ENCODE measurements around the gene SOD3.

The SOD3 gene

GRCh38 chr4:24801136-24801855 is 5.9 kb downstream of the SOD3 start:
- DNase-seq (ENCODE audit: low read depth in 2 of 2) = no peak

GRCh38 chr4:24802648-24803047 is 7.3 kb downstream of the SOD3 start:
- DNase-seq (ENCODE audit: low read depth in 2 of 2) = no peak

- DNase-seq (ENCODE audit: low read depth in 2 of 2) = no peak
Measured at GRCh38 chr4:24805067-24805466, 9.7 kb downstream of the SOD3 start.

GRCh38 chr4:24805566-24805965 is 10.2 kb downstream of the SOD3 start:
- no peak for DNase-seq (ENCODE audit: low read depth in 2 of 2)

- no peak for DNase-seq (ENCODE audit: low read depth in 2 of 2)
Measured at GRCh38 chr4:24806206-24806990, 11.0 kb downstream of the SOD3 start.

GRCh38 chr4:24807611-24808010 is 12.2 kb downstream of the SOD3 start:
- DNase-seq (ENCODE audit: low read depth in 2 of 2) = no peak

- no peak for DNase-seq (ENCODE audit: low read depth in 2 of 2)
Measured at GRCh38 chr4:24808261-24808660, 12.9 kb downstream of the SOD3 start.

- DNase-seq (ENCODE audit: low read depth in 2 of 2) = no peak
Measured at GRCh38 chr4:24808955-24809354, 13.6 kb downstream of the SOD3 start.

- DNase-seq (ENCODE audit: low read depth in 2 of 2) = no peak
Measured at GRCh38 chr4:24809376-24809775, 14.0 kb downstream of the SOD3 start.

- no peak for DNase-seq (ENCODE audit: low read depth in 2 of 2)
Measured at GRCh38 chr4:24809815-24810405, 14.5 kb downstream of the SOD3 start.

- DNase-seq (ENCODE audit: low read depth in 2 of 2) = no peak
Measured at GRCh38 chr4:24810871-24811631, 15.7 kb downstream of the SOD3 start.

- DNase-seq (ENCODE audit: low read depth in 2 of 2) = no peak
Measured at GRCh38 chr4:24813732-24814131, 18.4 kb downstream of the SOD3 start.

GRCh38 chr4:24816797-24817196 is 21.4 kb downstream of the SOD3 start:
- no peak for DNase-seq (ENCODE audit: low read depth in 2 of 2)

- DNase-seq (ENCODE audit: low read depth in 2 of 2) = no peak
Measured at GRCh38 chr4:24820541-24820940, 25.2 kb downstream of the SOD3 start.

- DNase-seq (ENCODE audit: low read depth in 2 of 2) = no peak
Measured at GRCh38 chr4:24824720-24825119, 29.3 kb downstream of the SOD3 start.

- DNase-seq (ENCODE audit: low read depth in 2 of 2) = no peak
Measured at GRCh38 chr4:24831637-24832036, 36.3 kb downstream of the SOD3 start.

- DNase-seq (ENCODE audit: low read depth in 2 of 2) = no peak
Measured at GRCh38 chr4:24835696-24836095, 40.3 kb downstream of the SOD3 start.

GRCh38 chr4:24836661-24837242 is 41.4 kb downstream of the SOD3 start:
- no peak for DNase-seq (ENCODE audit: low read depth in 2 of 2)

GRCh38 chr4:24837336-24837735 is 42.0 kb downstream of the SOD3 start:
- no peak for DNase-seq (ENCODE audit: low read depth in 2 of 2)

GRCh38 chr4:24837781-24838180 is 42.4 kb downstream of the SOD3 start:
- DNase-seq (ENCODE audit: low read depth in 2 of 2) = no peak

- DNase-seq (ENCODE audit: low read depth in 2 of 2) = no peak
Measured at GRCh38 chr4:24840362-24840761, 45.0 kb downstream of the SOD3 start.

Data from stimulated activated CD8-positive, alpha-beta memory T cell treated with anti-CD3 and anti-CD28 coated beads, Interleukin-15, amount 100 ng/mL, for 4 hours (primary cell).